ENCODE results near the gene SOST.

GRCh38 chr17:43710101-43710500 lies 48.5 kb downstream of the SOST start:
- TF ChIP-seq CTCF (IDR thresholded peaks at IDR 0.05) (no peak), POLR2A (IDR thresholded peaks at IDR 0.05) (no peak)
